ENCODE results near the gene PROKR1. TPM values are rescaled to one million over a fixed set of nuclear protein-coding genes. Genes with fewer than 3 reads are reported as not detected.

PROKR1 gene
- total and polyA plus RNA-seq, 2 of the 4 experiments (the other 2 are of a cell fraction): not detected

DNA sequence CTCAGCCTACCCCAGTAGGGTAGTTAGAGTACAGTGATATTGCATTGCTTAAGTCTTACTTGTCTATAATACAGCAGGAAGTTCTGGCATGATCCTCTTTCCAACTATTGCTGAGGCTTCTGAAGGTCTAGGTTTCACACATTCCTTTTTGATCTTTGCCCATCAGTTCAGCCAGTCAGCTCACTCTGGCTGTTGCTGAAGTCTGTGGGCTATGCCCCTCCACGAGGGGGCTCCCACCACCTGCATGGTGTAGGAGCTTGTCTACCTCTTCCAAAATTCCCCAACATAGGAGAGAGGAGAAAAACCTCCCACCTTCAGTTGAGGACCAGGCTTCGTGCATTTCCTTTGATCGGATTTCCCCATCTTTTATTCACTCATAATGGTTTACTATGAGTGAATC is 26.3 kb downstream of the PROKR1 start:
- POLR2A ChIA-PET (ENCODE audit: unreplicated experiment): no interaction called here
- dilution Hi-C loops (cut with HindIII; ENCODE audit: low sequenced_read_pairs, unreplicated experiment): no loop called here
- no peak overlapping the region for H3K4ac ChIP-seq (ENCODE audit: low read depth, low read length)

More for the DNA sequence above, 26.3 kb downstream of the PROKR1 start:
- H3K18ac ChIP-seq (ENCODE audit: low read depth, low read length): no peak overlapping the region
- H3K9ac ChIP-seq (ENCODE audit: low read depth, low read length): no peak overlapping the region
- H3K79me1 ChIP-seq (ENCODE audit: low read depth in 1 of 2, low read length in 2 of 2): no peaks in the 10 kb centered on the region
- no peaks in the 10 kb centered on the region; the same call in 1 of the 2 replicates for H3K4me1 ChIP-seq (ENCODE audit: control insufficient read depth, insufficient read depth, low read length)
- DNase-seq: no peak
- H2BK120ac ChIP-seq (ENCODE audit: low read depth, low read length): no peak overlapping the region
- in situ Hi-C loops (cut with MboI; ENCODE audit: low sequenced_read_pairs): no loop called here
- H3K9me3 ChIP-seq (ENCODE audit: control insufficient read depth, insufficient read depth, low read length): no peaks in the 10 kb centered on the region
- H2AFZ ChIP-seq (replicated peaks; ENCODE audit: low read length, poor library complexity): no peak overlapping the region
- intact Hi-C loops (cut with micrococcal nuclease): no loop called here
- H3K56ac ChIP-seq (ENCODE audit: extremely low read depth, insufficient read depth, low read length): no peak overlapping the region
- WGBS, 2 experiments (ENCODE audit: extremely low coverage in 2 of 2, insufficient read length in 1 of 2): no CpG with 5 or more reads among the region's 3 CpGs
- no peak overlapping the region for H3K14ac ChIP-seq (replicated peaks; ENCODE audit: low read depth, low read length)
- no peak overlapping the region for H2BK20ac ChIP-seq (ENCODE audit: low read depth, low read length)
- peaks cover 21% of the 10 kb centered on the region for H3K27me3 ChIP-seq (ENCODE audit: control insufficient read depth, insufficient read depth, low read length)
- no peaks in the 10 kb centered on the region for H3K36me3 ChIP-seq (ENCODE audit: control insufficient read depth, insufficient read depth, low read length)
- no peak overlapping the region for H2AK9ac ChIP-seq (replicated peaks; ENCODE audit: low read depth, low read length, poor library complexity)
- ATAC-seq (ENCODE audit: low read depth): no peak
- no peak overlapping the region for H3K4me3 ChIP-seq (ENCODE audit: insufficient read depth, low read depth, low read length)
- H4K91ac ChIP-seq (ENCODE audit: insufficient read depth, low read depth, low read length): no peak overlapping the region
- H4K5ac ChIP-seq (ENCODE audit: low read depth, low read length): no peak overlapping the region
- no peak overlapping the region for H3K23ac ChIP-seq (ENCODE audit: low read depth, low read length)
- no peaks in the 10 kb centered on the region for H4K20me1 ChIP-seq (ENCODE audit: insufficient read depth, low read length)
- H3K9me1 ChIP-seq (ENCODE audit: insufficient read depth, low read length): no peaks in the 10 kb centered on the region
- TF ChIP-seq BHLHE40 (IDR thresholded peaks at IDR 0.05; ENCODE audit: low read depth, low read length): no peak
- TF ChIP-seq FOS (IDR thresholded peaks at IDR 0.05; ENCODE audit: low read depth, low read length): no peak
- TF ChIP-seq POLR2A (IDR thresholded peaks at IDR 0.05; ENCODE audit: low read depth, low read length): no peak
- no peak for TF ChIP-seq ELK1 (IDR thresholded peaks at IDR 0.05; ENCODE audit: borderline replicate concordance, low read depth, low read length)
- no peak for TF ChIP-seq MXI1 (IDR thresholded peaks at IDR 0.05; ENCODE audit: borderline replicate concordance, low read depth, low read length)
- no peak for TF ChIP-seq MAFK (IDR thresholded peaks at IDR 0.05; ENCODE audit: low read depth, low read length)
- TF ChIP-seq RCOR1 (IDR thresholded peaks at IDR 0.05; ENCODE audit: insufficient replicate concordance, low read length): no peak
- TF ChIP-seq CHD1 (IDR thresholded peaks at IDR 0.05; ENCODE audit: low read depth, low read length): no peak
- no peak for TF ChIP-seq SMC3 (IDR thresholded peaks at IDR 0.05; ENCODE audit: low read depth, low read length)
- TF ChIP-seq RAD21 (IDR thresholded peaks at IDR 0.05; ENCODE audit: low read length): no peak
- TF ChIP-seq CEBPB (IDR thresholded peaks at IDR 0.05; ENCODE audit: low read depth, low read length): no peak
- no peak for TF ChIP-seq RFX5 (IDR thresholded peaks at IDR 0.05; ENCODE audit: low read depth, low read length)
- TF ChIP-seq, protein P1, sequence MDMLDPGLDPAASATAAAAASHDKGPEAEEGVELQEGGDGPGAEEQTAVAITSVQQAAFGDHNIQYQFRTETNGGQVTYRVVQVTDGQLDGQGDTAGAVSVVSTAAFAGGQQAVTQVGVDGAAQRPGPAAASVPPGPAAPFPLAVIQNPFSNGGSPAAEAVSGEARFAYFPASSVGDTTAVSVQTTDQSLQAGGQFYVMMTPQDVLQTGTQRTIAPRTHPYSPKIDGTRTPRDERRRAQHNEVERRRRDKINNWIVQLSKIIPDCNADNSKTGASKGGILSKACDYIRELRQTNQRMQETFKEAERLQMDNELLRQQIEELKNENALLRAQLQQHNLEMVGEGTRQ (IDR thresholded peaks at IDR 0.05; ENCODE audit: low read depth, low read length): no peak
- TF ChIP-seq MAZ (IDR thresholded peaks at IDR 0.05; ENCODE audit: borderline replicate concordance, low read depth, low read length): no peak
- TF ChIP-seq NFE2L2 (IDR thresholded peaks at IDR 0.05; ENCODE audit: low read depth, low read length): no peak
- H3K27ac ChIP-seq (ENCODE audit: insufficient read depth, low read length): no peak overlapping the region
- H2BK5ac ChIP-seq (ENCODE audit: low read depth, low read length, poor library complexity, severe bottlenecking): no peak overlapping the region
- CTCF ChIA-PET: no interaction called here
- no peak overlapping the region for H4K8ac ChIP-seq (ENCODE audit: low read depth in 2 of 2, low read length in 2 of 2)
- no peak overlapping the region for H2AK5ac ChIP-seq (ENCODE audit: low read depth, low read length)
- H2BK15ac ChIP-seq (ENCODE audit: low read depth, low read length): no peak overlapping the region
- H3K4me2 ChIP-seq (ENCODE audit: low read depth, low read length): no peak overlapping the region
- BruUV-seq (replicated peaks): no TSS peak

All from IMR-90 (cell line).